Left kidney (tissue), 2 donors: ENCODE data around the gene ROBO2. TPM values are rescaled to one million over a fixed set of nuclear protein-coding genes. Genes with fewer than 3 reads are reported as not detected.

Experiments used
- DNase-seq: peaks from one replicate; pipeline ENCODE4 v3.0.0-alpha.2; 2013
- polyA plus RNA-seq: library from polyadenylated mRNA; unstranded; fragments of 120-200 nt; gene quantifications from one replicate; pipeline ENCODE4 v1.2.1, GENCODE V29; 2013; ENCODE audit not compliant: insufficient read length

ROBO2 gene
- polyA plus RNA-seq, 1 donor: 106 TPM

DNA sequence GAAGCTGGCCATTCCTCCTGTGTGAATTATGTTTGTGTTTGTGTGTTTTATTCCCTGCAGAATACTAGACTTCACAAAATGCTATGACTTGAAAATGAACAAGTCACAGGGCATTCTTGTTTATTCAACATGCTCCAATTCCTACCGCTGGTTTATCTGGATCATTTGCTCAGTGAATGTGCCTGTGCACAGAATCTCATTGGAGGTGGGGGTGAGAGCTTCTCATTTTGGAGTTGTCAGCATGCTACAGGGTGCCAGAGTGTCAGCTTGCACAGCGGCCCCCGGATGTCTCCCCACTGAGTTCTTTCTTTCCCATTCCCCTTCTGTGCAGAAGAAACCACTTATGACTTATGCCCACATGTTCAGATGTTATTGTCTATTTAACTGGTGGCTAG lies 428.7 kb downstream of the ROBO2 start:
- DNase-seq: no peak

DNA sequence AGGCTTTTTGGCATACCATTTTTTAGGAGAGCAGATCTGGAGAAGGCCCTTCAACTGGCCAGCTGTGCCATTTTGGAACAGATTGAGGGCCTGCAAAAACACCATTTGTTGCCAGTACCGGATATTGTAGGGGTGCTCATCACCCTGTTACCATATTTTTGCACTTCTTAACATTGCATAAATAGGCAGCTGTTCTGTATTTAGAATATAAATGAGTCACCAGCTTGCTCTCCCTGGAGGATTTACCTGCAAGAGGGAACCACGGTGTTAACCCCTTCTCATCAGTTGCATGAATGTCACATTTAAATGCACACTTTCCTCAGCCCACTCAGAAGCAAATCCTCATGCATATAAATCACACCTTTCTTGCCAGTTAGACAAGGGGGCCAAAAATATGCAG lies 435.6 kb downstream of the ROBO2 start:
- no peak for DNase-seq

DNA sequence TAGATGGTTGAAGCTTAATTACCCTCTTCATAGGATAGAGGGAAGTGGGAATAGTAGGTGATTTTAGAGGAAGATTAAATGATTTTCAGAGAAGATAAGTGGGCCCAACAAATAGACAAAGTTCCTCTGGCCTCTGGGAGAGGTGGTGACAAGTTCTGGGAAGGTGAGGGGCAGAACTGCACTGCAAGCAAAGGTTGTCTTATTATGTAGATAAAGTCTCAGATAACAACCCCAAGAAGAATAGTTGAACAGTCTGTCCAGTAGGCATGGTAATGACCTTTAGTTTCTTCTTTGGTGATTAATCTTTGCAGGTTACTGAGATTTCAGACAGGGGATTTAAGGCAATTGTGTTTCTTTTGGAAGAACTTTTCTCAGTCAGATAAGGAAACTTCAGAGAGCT lies 439.1 kb downstream of the ROBO2 start:
- DNase-seq: no peak

DNA sequence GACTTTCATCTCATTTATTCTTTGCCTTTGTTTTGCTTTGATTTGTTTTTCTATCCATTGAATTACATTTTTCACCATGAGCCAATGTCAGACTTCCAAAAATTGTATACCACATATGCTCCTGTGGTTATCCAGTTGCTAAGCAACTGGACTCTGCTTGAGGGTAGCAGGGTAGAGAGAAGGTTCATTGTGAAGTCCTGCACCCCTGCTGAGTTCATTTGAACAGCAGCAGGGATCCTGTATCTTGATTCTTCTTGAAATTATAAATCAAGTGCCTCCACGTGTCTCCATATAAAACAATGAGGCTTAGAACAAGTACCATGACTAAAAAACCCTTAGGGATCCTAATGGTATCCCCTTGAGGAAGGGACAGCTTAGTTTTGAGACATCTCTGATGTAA lies 449.3 kb downstream of the ROBO2 start:
- DNase-seq: no peak

DNA sequence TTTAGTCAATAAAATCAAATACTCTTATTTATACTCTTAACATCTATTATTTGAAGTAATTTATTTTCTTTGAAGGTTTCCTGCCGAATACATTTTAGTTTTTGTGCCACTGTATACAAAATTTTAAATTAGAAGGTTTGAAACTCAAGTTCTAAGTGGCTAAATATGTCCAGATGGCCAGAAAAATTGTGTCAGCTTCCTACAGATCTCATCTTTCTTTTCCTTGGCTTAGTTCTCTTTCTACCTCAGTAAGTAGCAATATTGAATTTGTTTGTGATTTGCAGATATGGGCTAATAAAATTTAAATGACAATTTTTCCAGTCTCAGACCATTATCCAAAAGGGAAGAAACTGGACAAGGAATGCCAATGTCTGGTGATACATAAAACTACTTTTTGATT lies 452.1 kb downstream of the ROBO2 start:
- DNase-seq: no peak

DNA sequence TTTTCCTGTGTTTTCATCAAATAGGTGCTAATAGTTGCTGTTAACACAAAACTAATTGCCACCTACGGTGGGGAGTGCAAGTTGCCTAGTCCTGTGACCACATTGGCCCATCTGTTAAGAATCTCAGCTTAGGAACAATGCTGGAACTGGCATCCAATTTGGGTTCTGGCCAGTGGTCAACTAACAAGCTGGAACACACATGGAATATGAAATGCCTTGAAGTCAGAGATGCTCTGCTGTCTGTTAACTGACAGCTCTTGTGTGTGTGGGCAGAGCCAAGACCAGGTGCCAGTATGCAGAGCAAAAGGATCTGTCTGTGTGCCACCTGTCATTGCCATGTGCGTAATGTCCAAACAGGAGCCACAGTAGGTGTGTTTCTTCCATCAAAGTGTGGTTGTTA lies 460.8 kb downstream of the ROBO2 start:
- DNase-seq: no peak

DNA sequence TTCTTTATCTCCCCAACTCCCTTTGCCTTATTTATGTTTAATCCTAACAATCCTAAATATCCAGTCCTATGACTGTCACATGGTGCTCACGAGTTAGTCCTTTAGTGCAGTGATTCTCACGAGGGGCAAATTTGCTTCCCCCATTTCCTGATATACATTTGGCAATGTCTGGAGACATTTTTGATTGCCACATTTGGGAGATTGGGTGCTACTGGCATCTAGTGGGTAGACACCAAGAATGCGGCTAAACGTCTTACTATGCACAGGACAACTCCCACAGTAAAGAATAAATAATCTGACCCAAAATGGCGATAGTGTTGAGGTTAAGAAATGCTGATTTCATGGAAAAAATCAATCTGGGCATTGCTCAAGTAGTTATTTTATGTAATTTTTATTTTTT lies 466.5 kb downstream of the ROBO2 start:
- no peak for DNase-seq

DNA sequence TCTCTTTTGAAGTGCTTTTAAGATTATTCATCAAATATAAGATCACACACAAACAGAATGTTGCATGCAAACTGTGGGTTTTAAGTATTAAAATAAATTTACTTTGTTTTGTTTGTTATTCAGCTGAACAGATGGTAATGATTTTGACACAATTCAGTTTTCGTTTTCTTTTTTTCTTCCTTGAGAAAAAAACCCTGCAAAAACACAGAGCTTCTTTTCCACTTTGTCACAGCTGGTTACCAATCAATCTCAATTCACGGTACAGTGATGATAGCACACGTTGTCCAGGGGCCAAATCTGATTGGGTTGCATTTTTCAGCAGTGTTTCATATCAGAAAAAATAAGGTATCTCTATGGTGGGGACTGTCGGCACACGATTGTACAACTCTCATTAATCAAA lies 473.6 kb downstream of the ROBO2 start:
- no peak for DNase-seq

DNA sequence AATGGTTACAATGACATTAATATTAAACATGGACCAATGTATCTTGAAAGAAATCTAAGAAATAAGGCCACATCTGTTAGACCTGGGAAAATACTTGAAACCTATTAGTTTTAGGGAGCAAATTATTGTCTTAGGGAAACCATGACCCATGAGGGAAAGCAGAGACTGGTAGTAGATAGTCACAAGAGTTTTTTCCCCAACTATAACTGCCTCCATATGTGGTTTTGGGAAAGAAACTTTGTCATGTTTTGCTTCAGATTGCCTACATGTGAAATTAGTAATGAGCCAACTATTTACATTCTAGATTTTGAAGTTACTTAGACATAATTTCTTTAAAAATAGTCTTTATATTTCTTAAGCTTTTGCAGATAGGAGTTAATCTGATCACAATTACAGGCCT lies 474.9 kb downstream of the ROBO2 start:
- DNase-seq: no peak

DNA sequence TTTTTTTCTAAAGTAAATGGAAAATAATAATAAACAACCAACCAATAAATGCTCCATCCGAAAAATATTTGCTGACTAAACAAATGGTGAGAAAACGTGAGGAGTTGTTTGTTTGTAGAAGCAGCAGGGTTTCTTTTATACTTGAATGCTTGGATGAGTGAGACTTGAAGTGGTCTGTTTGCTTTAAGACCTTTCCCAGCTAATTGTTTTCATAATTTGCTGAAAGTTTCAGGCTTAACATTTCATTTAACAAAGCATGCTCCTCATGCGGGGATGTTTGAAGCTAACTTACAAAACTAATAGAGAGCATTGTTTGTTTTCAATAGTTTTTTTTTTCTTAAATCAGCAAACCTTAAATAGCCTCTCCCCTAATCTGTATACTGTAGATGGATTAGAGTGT lies 484.6 kb downstream of the ROBO2 start:
- DNase-seq: peak; percentile 21

DNA sequence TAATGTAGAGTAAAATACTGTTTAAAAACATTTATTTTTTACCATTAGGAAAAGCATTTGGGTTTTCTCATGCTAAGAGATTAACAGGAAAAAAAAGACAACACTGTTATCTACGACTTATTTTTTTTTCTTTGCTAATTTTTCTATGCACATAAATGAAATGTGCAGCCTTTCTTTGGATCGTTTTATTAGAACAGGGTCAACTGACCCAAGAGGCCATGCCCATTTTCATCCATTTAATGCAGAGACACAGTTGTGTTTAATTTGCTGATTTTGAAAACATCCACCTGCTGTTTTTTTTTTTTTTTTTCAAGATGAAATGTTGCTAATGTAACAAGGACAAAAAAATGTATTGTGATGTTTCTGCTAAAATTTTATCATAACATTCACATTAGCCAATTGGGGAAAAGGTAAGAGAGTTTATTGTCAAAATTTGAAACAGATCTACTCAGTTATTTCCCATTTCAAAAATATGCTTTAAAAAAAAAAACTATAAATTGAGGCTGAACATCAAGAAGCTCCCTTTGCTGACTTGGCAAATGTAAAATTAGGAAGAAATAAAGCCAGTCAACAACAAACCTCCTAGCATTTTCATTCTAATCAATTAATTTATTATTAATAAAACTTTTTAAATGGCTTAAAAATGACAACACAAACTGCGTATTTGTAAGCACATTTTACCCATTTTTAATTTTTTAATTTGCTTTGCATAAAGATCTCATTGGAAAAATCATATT lies 485.2 kb downstream of the ROBO2 start:
- no peak for DNase-seq

DNA sequence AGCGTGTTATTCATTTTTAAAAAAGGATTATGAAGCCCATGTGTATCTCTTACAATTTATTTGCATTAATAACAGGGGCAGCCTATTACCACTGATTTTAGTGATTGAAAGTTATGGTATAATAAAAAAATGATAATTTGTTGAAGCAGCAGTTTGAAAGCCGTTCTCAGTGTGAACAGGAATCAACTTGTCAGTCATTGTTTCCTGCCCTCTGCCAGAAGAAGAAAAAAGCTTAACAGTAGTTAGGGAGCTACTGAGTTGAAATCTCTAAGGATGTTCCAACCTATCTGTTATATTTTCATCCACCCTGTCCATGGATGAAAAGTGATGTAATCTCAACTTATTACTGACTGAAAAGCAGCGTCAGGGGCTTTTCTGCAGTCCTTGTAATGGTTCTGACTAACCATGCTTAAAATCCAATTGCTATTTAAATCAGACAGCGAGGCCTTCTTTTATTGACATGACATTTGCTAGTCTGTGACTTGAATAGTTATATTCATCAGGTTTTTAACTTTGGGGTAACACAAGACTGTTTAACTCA lies 486.7 kb downstream of the ROBO2 start:
- no peak for DNase-seq

DNA sequence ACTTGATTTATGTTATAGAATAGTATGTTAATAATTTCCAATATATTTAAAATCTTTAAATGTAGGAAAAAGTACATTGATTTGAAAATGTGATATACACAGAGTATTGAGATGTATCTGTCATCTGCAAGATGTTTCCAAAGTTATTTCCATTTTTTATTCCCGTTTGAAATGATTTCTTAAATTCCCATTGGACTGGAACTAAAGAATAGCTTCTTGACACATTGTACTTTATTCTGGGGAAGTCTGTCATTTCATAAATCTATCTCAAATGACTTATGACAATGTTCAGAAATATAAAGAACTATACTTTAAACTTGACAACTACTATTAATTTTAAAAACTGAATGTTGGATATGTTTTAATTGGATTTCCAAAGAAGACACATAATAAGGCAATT lies 489.6 kb downstream of the ROBO2 start:
- no peak for DNase-seq

DNA sequence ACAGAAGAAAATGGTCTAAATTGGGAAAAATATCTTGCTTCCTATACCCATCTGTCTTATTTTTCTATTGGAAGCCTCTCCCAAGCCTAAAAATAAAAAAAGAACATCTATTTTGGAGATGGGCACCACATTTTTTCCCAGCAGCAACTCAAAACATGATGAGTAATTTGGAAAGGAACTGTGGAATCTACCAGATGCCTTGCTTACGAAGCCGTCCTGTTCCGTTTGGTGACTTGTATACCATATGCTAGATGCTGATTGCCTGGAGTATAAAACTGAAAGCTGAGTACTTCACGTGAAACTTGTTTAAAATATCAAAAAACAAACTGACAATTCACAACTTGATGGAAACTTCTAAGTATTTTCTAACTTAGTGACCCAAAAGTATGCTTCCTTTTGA lies 491.0 kb downstream of the ROBO2 start:
- DNase-seq: no peak

DNA sequence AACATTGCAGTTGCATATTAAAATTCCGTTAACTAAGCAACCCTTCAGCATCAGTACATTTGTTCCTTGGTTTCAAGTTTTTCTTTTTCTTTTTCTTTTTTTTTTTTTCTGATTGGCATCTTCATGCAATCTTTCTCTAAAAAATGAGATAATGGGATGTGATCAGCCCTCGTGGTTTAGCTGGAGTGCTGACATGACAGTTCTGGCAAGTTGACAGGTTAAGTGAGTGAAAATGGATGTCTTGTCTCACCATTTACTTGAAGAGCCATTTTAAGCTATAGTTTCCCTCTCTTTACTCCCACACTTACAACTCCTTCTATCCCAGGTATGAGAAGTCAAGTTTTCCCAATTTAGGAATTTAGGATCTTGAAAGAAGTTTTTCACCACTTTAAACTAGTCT lies 495.2 kb downstream of the ROBO2 start:
- DNase-seq: no peak

DNA sequence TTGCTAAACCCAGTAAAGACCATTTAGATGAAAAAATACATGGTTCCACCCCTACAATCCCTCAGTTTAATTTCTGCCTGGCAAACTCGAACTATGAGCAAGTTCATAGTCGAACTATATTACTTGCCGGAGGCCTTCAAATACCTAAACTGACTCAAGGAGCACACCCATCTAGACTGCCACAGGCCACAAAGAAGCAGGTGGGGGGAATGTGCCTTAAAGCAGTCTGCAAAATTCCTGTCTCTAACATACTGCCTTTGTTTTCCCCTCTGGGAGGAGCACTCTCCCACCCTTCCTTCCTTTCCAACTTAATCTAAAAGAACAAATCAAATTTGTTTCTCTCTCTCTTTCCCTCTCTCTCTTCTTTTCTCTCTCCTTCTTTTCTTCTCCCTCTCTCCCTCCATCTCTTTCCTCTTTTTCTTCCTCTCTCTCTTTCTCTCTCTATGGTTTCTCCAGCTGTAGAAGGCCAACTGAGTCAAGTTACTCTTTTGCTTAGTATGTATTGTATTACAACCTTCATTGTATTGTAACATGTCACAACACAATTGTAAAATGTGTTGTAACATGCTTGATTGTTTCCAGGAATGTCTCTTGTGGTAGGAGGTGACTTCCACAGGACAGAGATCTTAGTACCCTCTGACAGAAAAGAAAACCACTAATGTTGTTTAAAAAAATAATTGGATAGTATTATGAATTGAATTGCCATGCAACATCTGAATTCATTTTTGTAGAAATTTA lies 496.3 kb downstream of the ROBO2 start:
- no peak for DNase-seq

DNA sequence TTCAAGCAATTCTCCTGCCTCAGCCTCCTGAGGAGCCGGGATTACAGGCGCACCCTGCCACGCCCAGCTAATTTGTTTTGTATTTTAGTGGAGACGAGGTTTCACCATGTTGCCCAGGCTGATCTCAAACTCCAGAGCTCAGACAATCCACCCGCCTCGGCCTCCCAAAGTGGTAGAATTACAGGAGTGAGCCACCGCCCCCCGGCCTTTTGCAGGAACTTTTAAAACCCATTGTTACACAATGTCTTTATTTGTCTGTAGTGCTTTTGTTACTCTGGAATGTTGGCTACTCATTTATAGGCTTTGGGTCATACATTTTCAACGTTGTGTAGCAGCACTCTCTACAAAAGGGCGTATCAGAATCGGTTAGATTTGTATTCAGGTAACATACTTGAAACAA lies 499.1 kb downstream of the ROBO2 start:
- DNase-seq: no peak

DNA sequence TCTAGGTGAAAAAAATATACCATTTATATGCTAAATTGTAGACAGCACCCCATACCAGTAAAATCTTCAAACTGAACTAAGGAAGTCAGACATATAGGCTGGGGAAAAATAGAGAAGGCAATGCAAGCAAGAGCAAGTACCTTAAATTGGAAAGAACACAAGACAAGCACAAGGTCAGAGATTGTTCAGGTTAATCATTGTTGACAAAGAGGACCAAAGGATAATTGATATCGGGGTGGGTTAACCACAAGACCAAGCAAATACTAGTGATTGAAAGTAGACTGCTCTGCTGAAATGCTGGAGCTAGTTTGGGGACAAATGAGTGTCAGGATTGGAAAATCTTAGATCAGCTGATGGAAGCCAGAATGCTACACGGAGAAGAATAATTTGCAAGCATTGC lies 499.8 kb downstream of the ROBO2 start:
- no peak for DNase-seq

DNA sequence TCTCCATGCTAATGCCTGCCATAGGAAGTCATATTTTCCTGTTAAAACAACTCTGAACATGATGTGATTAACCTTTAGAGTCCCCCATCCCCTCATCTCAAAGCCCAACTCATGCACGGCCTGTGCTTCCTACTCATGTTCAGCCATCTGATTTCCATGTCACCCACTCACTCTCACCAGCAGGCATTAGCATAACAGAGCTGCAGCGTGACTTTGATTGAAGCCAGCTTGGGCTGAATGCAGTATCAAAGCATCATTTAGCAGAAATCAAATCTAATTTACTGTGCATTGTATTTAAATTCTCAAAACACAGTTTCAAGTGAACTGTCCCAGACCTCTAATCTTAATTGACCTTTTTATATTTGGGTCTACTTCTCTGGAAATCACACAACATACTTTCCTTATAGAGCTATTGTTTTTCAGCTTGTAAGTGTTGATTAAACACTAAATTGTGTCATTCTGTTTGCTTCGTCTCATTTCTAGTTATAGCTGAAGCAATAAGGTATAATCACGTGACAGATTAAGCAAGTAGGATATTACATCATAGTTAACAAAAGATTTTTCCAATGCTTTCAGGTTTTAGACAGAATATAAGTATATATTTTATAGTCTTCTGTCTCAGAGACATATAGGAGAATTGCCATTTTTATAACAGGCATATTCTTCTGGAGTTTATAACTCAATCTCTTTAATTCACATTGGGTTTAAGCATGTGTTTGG lies 501.5 kb downstream of the ROBO2 start:
- no peak for DNase-seq

DNA sequence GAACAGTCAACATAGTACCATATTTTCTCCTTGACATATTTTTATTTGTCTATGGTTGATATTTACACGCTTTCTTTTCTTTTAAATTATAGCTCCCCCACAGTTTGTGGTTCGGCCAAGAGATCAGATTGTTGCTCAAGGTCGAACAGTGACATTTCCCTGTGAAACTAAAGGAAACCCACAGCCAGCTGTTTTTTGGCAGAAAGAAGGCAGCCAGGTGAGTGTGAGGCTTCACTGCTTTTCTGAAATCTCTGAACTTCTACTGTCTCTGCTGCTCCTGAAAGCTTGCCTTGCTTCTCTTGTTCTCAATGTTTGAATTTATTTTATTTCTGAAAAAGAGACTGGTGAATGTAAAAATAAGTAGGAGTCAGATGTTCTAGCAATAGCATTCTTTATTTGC lies 506.3 kb downstream of the ROBO2 start:
- no peak for DNase-seq

DNA sequence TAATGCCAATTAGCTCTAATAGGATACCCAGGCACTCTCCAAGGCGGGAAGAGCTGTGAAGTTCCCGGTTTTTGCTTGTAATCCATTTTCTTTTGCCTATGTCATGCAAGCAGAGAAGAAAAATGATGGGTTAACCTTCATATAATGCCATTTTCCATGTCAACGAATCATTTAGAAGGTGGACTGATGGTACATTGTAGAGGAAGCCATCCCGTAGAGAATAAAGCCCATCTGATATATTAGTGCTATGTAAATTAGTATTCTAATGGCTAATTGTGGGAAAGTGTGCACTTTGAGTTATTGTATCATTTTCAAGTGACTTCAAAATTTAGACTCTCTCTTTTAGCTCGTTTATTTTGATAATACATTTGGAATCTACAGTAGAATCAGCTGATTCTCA lies 509.1 kb downstream of the ROBO2 start:
- DNase-seq: no peak

DNA sequence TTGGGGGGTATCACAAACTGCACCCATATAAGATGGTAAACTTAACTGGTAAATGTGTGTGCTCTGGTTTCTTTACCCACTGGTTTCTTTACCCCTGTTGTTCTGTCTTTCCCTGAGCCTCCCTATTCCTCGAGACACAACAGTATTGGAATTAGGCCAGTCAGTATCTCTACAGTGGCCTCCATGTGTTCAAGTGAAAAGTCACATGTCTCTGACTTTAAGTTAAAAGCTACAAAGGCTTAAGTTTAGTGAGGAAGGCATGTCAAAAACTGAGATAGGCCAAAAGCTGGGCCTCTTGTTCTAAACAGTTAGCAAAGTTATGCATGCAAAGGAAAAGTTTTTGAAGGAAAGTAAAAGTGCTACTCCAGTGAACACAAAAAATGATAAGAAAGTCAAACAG lies 513.3 kb downstream of the ROBO2 start:
- no peak for DNase-seq

DNA sequence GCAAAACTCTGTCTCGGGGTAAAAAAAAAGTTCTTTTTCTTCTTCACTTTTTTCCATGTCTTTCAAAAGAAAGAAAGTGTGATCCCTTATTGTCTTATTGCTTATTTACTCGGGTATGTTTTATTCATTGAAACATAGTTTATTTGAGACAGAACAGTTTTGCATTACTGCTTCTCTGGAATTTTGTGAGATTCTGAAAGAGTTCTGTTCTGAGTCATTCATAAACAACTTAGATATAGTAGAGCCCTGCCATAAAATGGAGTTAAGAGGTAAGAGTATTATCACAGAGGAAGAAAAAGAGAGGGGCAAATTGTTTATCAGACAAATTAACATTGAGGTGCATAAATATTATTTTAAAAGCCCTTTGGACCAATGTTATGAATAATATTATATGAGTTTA lies 522.2 kb downstream of the ROBO2 start:
- DNase-seq: no peak
